Measurements from ENCODE around the gene PPP2R5C. TPM values are rescaled to one million over a fixed set of nuclear protein-coding genes. Genes with fewer than 3 reads are reported as not detected.

Gene PPP2R5C
- total RNA-seq, 1 experiment from 2014 or later = 120 TPM

GRCh38 chr14:101808020-101808641 is 46.6 kb downstream of the PPP2R5C start:
- CTCF ChIA-PET = interaction anchor here (1.4 to 3.4 kb wide), 3 partner anchors 16 to 101 kb away, joined by 6 to 16 read pairs (median 15); no protein-coding TSS in a partner anchor
- H3K27ac Mint-ChIP-seq (ENCODE audit: unreplicated experiment) = peak overlapping the region; percentile 98

GRCh38 chr14:101808894-101809670 is 47.6 kb downstream of the PPP2R5C start:
- no peak for TF ChIP-seq CTCF (IDR thresholded peaks at IDR 0.05; ENCODE audit: unreplicated experiment)
- intact Hi-C loops (cut with micrococcal nuclease; ENCODE audit: unreplicated experiment) = no loop called here
- H3K27me3 Mint-ChIP-seq (ENCODE audit: unreplicated experiment) = no peaks in the 10 kb centered on the region
- BruUV-seq (replicated peaks) = TSS peak; percentile 90
- H3K4me3 Mint-ChIP-seq (ENCODE audit: low read depth, unreplicated experiment) = peak overlapping the region; percentile 82
- H3K27ac Mint-ChIP-seq (ENCODE audit: unreplicated experiment) = peak overlapping the region; percentile 98
- peaks cover 48% of the 10 kb centered on the region for H3K4me1 Mint-ChIP-seq (ENCODE audit: low read depth, unreplicated experiment)
- DNase-seq = no peak
- no peaks in the 10 kb centered on the region for H3K9me3 Mint-ChIP-seq (ENCODE audit: low read depth, unreplicated experiment)
- peaks cover 33% of the 10 kb centered on the region for H3K36me3 Mint-ChIP-seq (ENCODE audit: insufficient read depth, unreplicated experiment)
- CTCF ChIA-PET = interaction anchor here (0.7 to 3.4 kb wide), 10 partner anchors 15 to 1065 kb away, joined by 3 to 16 read pairs (median 6); no protein-coding TSS in a partner anchor

More at GRCh38 chr14:101808020-101808641, 46.6 kb downstream of the PPP2R5C start:
- DNase-seq = peak; percentile 48
- Mint-ChIP-seq H3K9me3 (ENCODE audit: low read depth, unreplicated experiment) (no peaks in the 10 kb centered on the region), H3K36me3 (ENCODE audit: insufficient read depth, unreplicated experiment) (peaks cover 33% of the 10 kb centered on the region), H3K4me1 (ENCODE audit: low read depth, unreplicated experiment) (peaks cover 42% of the 10 kb centered on the region), H3K27me3 (ENCODE audit: unreplicated experiment) (no peaks in the 10 kb centered on the region), H3K4me3 (ENCODE audit: low read depth, unreplicated experiment) (peak overlapping the region; percentile 82)
- no TSS peak for BruUV-seq (replicated peaks)
- no peak for TF ChIP-seq CTCF (IDR thresholded peaks at IDR 0.05; ENCODE audit: unreplicated experiment)
- intact Hi-C loops (cut with micrococcal nuclease; ENCODE audit: unreplicated experiment) = no loop called here

GRCh38 chr14:101809671-101810514 is 48.4 kb downstream of the PPP2R5C start:
- Mint-ChIP-seq H3K4me3 (ENCODE audit: low read depth, unreplicated experiment) (peak overlapping the region; percentile 82), H3K27me3 (ENCODE audit: unreplicated experiment) (no peaks in the 10 kb centered on the region), H3K9me3 (ENCODE audit: low read depth, unreplicated experiment) (no peaks in the 10 kb centered on the region), H3K4me1 (ENCODE audit: low read depth, unreplicated experiment) (peaks cover 56% of the 10 kb centered on the region), H3K27ac (ENCODE audit: unreplicated experiment) (peak overlapping the region; percentile 98), H3K36me3 (ENCODE audit: insufficient read depth, unreplicated experiment) (peaks cover 33% of the 10 kb centered on the region)
- CTCF ChIA-PET = interaction anchor here (0.7 to 3.4 kb wide), 6 partner anchors 14 to 595 kb away, joined by 5 to 16 read pairs (median 7); no protein-coding TSS in a partner anchor
- peak; percentile 87 for DNase-seq
- BruUV-seq (replicated peaks) = no TSS peak
- intact Hi-C loops (cut with micrococcal nuclease; ENCODE audit: unreplicated experiment) = no loop called here
- TF ChIP-seq CTCF (IDR thresholded peaks at IDR 0.05; ENCODE audit: unreplicated experiment) = no peak
